NK-92 treated with Interleukin-12 subunit alpha and Interleukin-12 subunit beta, amount 100 ng/mL, for 24 hours (cell line): ENCODE measurements around the gene TIMM10.
"Not testable (repeated sequence)": the region's sequence is repeated elsewhere in the genome, so short reads cannot be mapped to it uniquely, and the experiment has no call there.

Source experiments
- DNase-seq: peaks from one replicate; lab custom pipeline; 2025; lab: John Stamatoyannopoulos, UW

The TIMM10 gene

DNA sequence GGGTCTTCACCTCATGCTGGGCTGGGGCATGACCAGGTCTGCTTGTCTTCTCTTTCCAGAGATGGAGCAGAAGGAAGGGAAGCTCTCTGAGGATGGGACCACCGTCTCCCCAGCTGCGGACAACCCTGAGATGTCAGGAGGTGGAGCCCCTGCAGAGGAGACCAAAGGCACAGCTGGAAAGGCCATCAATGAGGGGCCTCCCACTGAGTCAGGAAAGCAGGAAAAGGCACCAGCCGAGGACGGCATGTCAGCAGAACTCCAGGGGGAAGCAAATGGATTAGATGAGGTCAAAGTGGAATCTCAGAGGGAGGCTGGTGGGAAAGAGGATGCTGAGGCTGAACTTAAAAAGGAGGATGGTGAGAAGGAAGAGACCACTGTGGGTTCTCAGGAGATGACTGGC is 12.0 kb upstream of the TIMM10 start:
- no peak for DNase-seq

DNA sequence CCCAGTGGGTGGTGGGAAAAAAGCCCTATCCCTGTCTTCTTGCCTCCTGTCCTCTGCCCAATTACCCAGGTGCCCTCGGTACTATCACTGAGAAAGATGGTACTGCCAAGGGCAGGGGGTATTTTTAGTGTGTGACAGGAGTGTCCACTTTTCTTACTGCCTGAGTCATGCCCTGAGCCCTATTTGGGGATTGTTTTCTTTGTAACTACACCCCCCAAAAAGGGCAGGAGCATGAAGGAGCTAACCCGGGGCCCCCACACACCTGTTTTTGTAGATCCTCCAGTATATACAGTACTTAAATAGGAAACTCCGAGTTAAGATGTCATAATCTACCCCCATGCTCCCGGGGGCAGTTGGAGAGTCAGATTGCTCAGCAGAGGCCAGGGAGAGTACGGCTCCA is 10.6 kb upstream of the TIMM10 start:
- DNase-seq: no peak

DNA sequence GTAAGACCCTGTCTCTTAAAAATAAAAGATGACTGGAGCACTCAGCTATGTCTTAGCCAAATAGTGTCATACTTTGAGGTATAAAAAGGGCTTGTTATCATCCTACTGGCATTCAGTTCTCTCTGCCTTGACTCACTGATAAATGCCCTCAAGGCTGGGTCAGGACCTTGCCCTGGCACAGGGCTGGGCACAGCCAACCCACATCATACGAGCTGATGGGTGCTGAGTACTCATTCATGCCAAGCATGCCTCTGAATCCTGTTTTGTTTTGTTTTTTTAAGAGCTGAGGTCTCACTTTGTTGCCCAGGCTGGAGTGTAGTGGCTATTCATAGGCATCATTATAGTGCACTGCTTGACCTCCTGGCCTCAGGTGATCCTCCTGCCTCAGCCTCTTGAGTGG is 8.8 kb upstream of the TIMM10 start:
- DNase-seq: no peak

DNA sequence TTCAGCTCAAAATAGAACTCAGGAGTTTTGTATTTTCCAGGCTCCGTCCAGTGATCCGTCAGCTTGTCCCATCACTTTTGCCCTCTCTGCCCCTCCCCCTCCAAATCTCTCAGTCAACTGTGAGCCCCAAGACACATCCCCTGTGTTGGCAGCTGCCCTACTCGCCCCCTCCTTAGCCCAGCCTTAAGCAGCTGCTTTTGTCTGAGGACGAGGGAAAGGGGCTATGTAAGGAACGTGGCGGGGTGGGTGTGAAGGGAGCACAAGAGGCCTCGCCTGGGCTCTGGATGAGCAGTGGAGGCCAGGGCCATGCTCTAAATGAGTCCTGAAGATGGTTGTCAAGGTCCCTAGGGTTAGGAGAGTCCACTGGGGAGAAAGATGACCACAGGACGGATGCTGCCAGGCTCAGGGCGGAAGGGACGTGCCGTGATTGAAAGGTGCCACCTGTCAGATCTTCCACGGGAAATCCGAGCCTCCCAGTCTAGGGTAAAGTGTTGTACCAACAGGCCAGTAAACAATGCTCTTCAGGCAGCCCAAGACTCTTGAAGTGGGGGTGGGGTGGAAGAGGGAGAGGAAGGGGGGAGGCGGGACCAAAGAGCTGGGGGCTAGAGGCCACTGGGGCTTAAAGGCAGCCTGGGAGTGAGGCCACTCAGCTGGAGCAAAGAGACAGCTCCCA is 6.5 kb upstream of the TIMM10 start, which contains the start of gene SMTNL1:
Gene SMTNL1 (plus strand): TSS at position 649 of the 673 bp plus-strand sequence. CDS start 5,048 bp downstream, outside the sequence.
- no peak for DNase-seq

DNA sequence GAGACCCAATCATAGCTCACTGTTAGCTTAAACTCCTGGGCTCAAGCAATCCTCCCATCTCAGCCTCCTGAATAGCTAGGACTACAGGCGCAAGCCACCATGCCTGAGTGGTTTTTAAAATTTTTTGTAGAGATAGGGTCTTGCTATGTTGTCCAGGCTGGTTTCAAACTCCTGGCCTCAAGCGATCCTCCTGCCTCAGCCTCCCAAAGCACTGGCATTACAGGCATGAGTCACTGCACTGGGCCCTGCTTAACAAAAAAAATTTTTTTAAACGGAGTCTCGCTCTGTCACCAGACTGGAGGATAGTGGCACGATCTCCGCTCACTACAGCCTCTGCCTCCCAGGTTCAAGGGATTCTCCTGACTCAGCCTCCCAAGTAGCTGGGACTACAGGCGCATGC is 3.9 kb upstream of the TIMM10 start:
- DNase-seq: not testable (repeated sequence)

DNA sequence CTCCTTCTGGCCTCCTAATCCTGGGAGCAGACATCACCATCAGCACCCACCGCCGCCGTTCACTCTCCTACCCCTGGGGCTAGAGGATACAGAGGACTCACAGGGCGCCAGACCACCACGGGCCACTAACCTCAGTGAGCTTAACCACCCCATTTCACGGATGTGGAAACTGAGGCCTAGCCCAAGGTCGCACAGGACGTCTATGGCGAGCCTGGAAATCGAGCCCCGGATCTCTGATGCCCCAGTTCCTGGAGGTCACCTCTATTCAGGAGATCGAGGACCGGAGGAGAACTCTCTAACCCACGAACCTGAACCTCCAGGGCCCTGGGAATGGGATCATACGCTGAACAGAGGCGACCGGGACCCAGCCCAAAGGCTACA is 349 bp downstream of the TIMM10 start:
- no peak for DNase-seq

DNA sequence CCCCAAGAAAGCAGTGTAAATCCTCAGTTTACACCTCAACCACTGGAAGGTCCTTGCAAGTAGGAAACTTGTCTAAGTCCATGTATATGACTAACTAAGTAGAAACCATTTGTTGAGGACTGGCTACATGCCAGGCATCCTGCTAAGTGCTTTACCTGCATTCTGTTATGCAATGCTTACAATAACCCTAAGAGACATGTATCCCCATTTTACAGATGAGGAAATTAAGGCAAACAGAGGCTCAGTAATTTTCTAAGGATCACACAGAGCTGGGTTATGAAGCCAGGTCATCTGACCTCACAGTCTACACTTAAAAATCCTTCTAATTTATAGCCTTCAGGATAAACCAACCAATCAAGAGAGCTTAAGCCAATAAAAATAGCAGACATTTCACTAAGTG is 1.5 kb downstream of the TIMM10 start:
- DNase-seq: no peak

DNA sequence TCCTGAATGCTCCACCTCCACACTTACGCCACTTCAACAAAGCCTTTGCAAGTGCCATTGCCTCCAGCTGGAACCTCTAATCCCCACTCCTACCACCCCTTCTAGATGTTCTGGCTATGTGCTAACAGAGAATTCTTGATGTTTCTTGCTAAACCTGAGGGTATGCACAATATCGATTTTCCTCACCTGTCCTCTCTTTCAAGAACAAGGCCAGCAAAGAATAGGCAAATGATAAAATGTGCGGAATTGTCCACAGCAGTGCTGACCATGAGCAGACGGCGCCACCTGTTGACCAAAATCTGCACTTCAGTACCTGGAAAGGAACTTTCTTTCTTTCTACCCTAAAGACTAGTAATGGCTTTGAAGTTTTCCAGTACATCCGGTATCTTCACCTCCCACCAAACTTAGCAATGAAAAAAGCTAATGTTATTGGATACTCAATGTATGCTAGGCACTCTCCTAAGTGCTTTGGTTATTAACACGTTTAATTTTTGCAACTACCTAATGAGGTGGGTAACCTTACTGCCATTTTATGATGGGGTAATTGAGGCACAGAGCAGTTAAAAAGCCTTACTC is 3.4 kb downstream of the TIMM10 start:
- DNase-seq: peak; percentile 22

DNA sequence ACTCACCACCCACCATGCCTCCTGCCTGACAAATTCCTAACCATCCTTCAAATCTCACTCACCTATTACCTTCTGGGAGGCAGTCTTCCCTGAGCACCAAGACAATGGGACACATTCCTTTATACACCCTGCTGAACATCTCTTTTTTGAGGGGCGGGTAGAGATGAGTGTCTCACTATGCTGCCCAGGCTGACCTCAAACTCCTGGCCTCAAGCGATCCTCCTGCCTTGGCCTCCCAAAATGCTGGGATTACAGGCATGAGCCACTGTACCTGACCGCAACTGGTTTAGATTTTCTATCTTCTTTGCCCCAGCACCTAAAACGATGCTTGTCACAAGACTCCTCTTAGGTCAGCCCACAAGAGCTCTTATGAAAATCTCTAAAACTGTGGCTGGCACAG is 7.1 kb downstream of the TIMM10 start:
- no peak for DNase-seq

DNA sequence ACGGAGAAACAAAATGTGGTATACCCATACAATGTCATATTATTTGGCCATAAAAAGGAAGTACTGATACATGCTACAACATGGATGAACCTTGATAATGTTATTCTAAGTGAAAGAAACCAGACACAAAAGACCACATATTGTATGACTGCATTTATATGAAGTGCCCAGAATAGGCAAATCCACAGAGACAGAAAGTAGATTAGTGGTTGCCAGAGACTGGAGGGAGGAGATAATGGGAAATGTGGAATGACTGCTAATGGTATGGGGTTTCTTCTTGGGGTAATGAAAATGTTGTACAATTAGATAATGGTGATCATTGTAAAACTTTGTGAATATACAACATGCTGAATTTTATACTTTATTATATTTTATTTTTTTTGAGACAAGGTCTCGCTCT is 9.4 kb downstream of the TIMM10 start:
- no peak for DNase-seq

DNA sequence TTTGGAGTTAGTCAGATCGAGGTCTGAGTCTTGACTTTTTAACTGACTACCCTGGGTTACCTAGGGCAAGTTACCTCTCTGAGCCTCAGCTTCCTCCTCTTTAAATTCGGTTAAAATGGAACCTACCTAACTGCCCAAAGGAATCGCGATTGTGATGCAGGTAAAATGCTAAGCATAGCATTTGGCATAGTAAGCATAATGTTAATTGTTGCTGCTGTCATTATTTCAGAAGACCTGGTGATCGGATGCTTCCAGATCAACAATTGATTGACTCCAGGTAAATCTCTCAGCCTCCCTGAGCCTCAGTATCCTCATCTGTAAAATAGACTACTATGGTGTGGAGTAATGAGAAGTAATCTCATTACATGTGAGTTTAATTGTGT is 14.5 kb downstream of the TIMM10 start:
- no peak for DNase-seq

DNA sequence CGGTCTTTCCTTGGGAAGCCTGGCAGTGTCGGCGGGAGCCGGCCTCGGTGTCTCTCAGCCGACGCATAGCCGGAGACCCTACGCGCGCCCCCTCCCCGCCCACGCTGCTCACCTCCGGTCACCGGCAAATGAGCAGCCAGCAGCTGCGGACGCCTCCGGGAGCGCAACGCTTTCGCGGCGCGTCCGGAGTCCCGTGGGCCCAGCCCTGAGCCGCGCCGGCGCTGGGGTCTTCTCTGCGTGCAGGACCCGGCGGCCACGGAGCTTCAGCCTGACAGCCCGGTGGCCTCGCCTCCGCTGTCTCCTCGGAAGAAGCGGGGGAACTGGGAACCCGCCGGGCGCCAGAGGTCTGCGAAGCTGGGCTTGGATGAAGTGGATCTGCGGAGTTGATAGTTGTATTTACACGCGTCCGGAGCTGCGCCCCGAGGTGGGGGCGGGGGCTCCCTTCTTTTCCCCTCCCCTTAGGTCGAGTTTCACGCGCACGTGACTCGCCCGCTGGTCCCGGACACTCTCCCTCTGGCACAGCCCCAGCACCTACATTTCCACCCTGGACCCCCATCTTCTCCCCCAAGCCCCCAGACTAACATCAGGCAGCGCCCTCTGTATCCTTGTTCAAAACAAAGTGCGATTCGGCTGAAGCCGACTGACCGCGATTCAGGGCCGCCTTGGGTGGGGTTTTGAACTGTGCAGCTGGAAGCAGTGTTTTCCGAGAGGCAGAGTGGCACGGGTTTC is 15.1 kb downstream of the TIMM10 start, which contains the start of gene SLC43A1:
Gene SLC43A1 (minus strand): TSS at position 371 of the 729 bp plus-strand sequence. CDS start 1,591 bp downstream, outside the sequence.
- no peak for DNase-seq

DNA sequence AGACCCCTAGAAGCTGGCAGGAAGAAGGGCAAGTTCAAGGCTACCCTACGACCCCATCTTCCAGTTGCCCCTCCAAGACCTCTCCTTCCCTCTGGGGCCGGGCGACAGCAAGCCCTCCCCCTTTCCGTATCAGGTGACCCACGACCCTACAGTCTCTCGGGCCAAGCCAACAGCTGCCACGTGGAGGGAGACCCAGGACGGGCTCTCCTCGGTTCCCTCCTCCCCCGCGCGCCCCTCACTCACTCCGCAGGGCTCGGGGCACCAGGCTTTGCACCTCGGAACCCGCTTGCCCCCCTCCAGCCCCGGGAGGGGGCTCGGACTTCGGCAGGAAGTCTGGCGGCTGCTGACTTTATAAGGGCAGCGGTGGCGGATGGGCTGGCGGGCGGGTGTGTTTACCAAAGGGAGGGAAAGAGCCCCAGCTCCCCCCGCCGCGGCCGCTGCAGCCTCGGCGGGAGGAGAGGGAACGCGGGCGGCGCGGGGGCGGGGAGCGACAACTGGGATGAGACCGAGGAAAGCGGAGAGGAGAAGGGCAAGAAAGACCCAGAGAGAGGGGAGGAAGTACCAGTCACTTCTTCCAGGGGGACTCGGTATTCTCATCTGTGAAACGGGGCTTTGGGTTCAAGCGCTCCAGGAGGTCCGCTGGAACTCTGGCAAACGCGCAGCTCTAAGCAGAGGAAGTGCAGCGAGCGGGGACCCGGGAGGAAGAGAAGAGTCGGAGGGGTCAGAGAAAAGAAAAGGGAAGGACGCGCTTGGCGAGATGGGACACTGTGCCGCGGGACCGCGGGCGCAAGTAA is 15.8 kb downstream of the TIMM10 start:
- peak; percentile 14 for DNase-seq

DNA sequence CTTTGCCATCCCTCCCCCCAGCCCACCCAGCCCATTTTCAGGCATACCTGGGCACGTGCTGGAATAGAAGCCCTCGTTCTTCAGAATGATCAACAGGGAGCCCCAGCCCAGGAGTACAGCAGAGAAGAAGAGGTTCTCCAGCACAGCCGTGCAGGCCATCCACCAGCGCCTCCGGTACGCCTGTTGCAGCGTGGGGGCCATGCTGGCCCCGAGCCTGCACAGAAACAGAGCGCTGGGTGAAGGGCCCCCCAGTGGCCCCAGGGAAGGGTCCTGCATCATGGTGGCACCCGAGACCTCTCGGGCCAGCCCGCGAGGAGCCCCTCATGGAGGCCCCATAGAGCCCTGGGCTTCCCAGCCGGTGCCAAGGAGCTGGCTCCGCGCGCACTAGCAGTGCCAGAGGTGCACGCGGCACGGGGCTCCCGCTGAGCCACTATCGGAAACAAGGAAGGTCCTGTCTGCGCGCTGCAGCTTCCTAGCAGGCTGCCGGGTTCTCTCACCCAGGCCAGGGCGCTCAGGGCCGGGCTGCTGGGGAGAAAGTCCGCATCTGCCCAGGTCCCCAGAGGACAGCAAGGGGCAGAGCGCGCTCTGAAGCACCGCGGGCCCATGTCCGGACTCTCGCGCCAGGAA is 16.5 kb downstream of the TIMM10 start:
- DNase-seq: no peak

DNA sequence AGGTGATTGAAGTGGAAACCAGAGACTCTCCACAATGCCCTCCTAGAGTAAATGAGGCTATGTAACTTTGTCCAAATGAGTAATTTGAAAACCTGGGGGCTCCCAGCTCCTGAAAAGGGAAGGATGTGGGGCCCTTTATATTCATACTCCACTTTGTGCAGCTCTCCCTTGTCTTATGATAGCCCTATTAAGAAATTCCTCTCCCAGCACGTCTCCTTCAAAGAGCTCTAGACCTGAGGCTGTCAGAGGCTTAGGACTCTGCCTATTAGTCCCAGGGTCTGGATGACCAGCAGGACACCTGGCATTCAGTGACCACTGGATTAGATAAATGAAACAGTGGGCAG is 17.1 kb downstream of the TIMM10 start:
- no peak for DNase-seq

DNA sequence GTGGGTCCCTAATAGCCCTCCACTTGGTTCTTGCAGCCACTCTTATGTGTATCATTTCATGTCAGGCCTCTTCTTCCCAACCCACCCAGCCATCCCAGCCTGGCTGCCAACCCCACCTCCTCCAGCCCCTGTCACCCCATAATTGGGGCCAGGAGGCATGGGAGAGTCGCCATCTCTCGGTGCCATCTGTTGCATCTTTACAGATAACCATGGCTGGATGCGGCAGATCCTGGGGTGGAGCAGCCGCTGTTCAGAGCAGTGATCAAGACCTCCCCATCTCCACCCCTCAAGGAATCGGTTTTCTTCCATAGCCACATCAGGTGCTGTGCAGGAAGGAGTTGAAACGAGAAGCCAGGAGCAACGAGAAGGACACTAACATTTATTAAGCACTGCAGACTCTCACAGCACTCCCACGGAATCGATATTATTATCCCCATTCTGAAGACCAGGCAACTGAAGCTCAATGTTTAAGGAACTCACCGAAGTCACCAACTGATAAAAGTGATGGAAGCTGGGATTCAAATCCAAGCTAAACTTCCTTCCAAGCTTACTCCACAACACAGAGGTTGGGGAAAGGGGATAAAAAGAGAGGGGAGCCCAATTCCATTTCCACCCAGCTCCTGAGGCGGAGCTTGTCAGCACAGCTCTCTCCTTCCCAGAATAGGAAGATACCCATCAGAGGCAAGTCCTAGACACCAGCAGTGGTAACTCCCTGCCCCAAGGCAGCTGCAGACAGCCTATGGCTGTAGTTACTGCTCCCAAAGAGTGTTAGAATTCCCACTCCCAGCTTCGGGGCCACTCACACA is 17.7 kb downstream of the TIMM10 start:
- no peak for DNase-seq

DNA sequence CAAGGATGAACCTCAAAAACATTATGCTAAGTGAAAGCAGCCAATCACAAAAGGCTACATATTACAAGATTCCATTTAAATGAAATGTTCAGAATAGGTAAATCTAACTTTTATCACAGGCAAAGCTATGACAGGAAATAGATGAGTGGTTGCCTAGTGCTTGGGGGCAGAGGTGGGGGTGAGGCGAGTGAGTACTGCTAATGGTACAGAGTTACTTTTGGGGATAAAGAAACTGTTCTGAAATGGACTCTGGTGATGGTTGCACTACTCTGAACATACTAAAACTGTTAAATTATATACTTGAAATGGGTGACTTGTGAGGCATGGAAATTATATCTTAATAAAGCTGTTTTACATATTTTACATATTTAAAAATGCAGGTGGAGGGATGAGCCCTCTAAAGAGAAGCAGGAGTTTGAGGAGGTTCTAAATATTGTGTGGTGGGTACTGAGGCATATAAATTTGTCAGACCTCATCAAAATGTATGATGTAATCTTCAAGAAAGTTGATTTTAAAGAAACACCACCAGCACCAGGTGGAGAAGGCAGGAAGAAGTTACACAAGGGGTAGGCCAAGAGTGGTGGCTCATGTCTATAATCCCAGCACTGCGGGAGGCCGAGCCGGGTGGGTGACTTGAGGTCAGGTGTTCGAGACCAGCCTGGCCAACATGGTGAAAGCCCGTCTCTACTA is 18.7 kb downstream of the TIMM10 start:
- DNase-seq: no peak

DNA sequence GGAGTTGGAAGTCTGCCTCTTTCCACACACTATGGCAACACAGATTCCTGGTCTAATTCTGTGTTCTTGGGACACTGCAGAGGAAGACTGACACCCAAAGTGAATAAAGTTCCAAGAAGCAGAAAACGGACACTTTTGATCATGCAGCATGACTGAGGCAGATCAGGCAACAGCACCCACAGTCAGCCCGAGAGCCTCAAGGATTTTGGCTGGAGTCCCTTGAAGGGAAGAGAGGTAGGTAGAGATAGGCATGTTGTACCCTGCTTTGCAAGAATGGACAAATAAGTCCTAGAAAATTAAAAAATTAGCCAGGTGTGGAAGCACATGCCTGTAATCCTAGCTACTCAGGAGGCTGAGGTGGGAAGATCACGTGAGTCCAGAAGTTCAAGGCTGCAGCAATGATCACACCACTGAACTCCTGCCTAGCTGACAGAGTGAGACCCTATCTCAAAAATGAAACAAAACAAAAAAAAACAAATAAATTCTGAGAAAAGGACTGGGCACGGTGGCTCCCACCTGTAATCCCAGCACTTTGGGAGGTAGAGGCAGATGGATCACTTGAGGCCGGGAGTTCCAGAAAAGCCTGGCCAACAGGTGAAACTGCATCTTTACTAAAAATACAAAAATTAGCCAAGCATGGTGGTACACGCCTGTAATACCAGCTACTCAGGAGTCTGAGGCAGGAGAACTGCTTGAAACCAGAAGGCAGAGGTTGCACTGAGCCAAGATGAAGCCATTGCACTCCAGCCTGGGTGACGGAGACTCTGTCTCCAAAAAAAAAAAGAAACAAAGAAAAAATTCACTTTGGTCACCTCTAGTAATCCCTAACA is 22.0 kb downstream of the TIMM10 start:
- no peak for DNase-seq

DNA sequence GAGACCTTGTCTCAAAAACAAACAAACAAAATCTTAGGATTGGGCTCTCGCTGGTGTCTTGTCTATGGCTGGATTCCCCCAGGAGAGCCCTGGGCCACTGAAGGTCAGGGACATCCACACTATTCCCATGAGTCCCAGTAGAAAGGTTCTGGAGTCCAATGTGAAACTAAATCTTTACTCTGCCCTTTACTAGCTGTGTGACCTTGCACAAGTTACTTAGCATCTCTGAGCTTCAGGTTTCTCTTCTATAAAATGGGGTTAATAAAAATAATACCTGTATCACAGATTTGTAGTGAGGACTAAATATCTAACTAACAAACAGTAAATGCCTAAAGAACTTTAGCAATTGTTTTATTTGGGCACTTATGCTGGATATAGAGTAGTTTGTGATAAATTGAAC is 24.0 kb downstream of the TIMM10 start:
- DNase-seq: no peak

DNA sequence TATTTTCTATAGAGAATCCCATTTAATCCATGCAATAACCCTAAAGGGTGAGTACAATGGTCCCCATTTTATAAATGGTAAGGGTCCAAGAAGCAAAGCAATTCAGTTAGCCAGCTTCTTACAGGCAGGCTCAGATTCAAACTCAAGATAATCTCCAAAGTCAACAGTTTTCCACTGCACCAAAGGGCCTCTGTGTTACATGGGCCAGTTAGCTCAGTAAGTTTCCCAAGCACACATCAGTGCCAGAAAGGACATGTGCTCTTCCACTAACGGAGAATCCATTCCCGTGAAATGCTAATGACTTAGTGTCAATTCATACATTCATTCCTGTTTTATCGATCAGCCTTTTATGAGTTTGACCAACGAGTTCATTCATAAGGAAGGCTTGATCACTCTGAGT is 26.0 kb downstream of the TIMM10 start:
- no peak for DNase-seq
